ENCODE results near the gene TIRAP. TPM values are rescaled to one million over a fixed set of nuclear protein-coding genes. Genes with fewer than 3 reads are reported as not detected.
A peak's percentile ranks its signal among the peaks of the same experiment; 100 is the strongest.

Gene TIRAP
- total RNA-seq, 4 donors from 2014 or later, result 9.2 to 13.1 (median 10.1) TPM

GRCh38 chr11:126317756-126318573 is 35.1 kb downstream of the TIRAP start:
- intact Hi-C loops (cut with DNase I), result no loop called here
- DNase-seq, result peak; percentile 34 to 41
- WGBS, 2 donors, result 57 to 63% methylated on average over 14 of the region's 14 CpGs

GRCh38 chr11:126318574-126319373 is 35.9 kb downstream of the TIRAP start:
- intact Hi-C loops (cut with DNase I), result no loop called here
- no peak for TF ChIP-seq POLR2A (IDR thresholded peaks at IDR 0.05)
- TF ChIP-seq, protein P1, sequence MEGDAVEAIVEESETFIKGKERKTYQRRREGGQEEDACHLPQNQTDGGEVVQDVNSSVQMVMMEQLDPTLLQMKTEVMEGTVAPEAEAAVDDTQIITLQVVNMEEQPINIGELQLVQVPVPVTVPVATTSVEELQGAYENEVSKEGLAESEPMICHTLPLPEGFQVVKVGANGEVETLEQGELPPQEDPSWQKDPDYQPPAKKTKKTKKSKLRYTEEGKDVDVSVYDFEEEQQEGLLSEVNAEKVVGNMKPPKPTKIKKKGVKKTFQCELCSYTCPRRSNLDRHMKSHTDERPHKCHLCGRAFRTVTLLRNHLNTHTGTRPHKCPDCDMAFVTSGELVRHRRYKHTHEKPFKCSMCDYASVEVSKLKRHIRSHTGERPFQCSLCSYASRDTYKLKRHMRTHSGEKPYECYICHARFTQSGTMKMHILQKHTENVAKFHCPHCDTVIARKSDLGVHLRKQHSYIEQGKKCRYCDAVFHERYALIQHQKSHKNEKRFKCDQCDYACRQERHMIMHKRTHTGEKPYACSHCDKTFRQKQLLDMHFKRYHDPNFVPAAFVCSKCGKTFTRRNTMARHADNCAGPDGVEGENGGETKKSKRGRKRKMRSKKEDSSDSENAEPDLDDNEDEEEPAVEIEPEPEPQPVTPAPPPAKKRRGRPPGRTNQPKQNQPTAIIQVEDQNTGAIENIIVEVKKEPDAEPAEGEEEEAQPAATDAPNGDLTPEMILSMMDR (IDR thresholded peaks at IDR 0.05), result no peak
- H3K27me3 ChIP-seq, result no peaks in the 10 kb centered on the region
- H3K27ac ChIP-seq, result peak overlapping the region in 2 of 3 donors; percentile 9 to 68
- H3K36me3 ChIP-seq, result no peaks in the 10 kb centered on the region
- WGBS, 2 donors, result 61 to 68% methylated on average over 9 of the region's 9 CpGs
- no peak for DNase-seq
- peaks cover 0 to 24% of the 10 kb centered on the region in 2 donors for H3K4me1 ChIP-seq
- H3K9me3 ChIP-seq, result no peaks in the 10 kb centered on the region
- H3K4me3 ChIP-seq (replicated peaks in 1 of 3), result no peak overlapping the region

More at GRCh38 chr11:126317756-126318573, 35.1 kb downstream of the TIRAP start:
- Histone ChIP-seq H3K4me3 (replicated peaks in 1 of 3) (no peak overlapping the region), H3K4me1 (peaks cover 0 to 24% of the 10 kb centered on the region in 2 donors), H3K27me3 (no peaks in the 10 kb centered on the region), H3K27ac (peak overlapping the region; percentile 2 to 68 (median 14)), H3K36me3 (no peaks in the 10 kb centered on the region), H3K9me3 (no peaks in the 10 kb centered on the region)
- TF ChIP-seq POLR2A (IDR thresholded peaks at IDR 0.05), result no peak

DNA sequence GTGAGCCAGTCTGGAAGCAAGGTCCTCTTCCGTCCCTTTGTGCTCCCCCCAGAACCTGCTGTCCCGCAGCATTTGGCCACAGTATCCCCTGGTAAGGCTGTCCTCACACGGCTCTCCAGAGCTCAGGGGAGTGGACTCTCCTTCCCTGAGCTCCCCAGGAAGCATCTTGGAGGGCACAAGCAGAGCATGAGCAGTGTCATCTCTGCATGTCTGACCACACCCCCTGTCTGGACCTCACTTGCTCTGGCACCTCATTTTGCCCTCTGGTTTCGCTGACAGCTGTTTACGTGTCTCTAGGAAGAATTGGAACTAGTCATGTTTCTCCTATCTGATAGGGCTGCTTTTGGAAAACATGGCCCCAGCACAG is 36.5 kb downstream of the TIRAP start:
- Histone ChIP-seq H3K36me3 (no peaks in the 10 kb centered on the region), H3K9me3 (no peaks in the 10 kb centered on the region), H3K4me1 (peaks cover 0 to 24% of the 10 kb centered on the region in 2 donors), H3K4me3 (replicated peaks in 1 of 3) (no peak overlapping the region), H3K27me3 (no peaks in the 10 kb centered on the region), H3K27ac (peak overlapping the region in 2 of 3 donors; percentile 9 to 68)
- TF ChIP-seq, protein P1 (IDR thresholded peaks at IDR 0.05), result no peak
- no peak for TF ChIP-seq POLR2A (IDR thresholded peaks at IDR 0.05)
- WGBS, 2 donors, result 77 to 88% methylated on average over 5 of the region's 5 CpGs
- intact Hi-C loops (cut with DNase I), result no loop called here
- no peak for DNase-seq

DNA sequence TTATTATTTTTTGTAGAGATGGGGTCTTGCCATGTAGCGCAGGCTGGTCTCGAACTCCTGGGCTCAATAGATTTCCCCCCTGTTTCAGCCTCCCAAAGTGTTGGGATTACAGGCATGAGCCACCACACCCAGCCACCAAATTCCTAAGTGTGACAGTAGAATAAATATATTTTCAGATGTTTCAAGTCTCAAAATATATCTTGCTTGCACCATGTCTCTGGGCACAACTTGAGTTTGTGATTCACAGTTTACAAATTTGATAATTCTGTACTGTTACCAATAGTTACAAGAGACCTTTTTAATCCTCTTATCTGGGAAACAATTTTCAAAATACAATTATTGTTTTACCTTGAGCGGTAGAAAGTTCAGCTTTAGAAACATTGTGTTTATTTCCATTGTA is 40.1 kb downstream of the TIRAP start:
- H3K9me3 ChIP-seq, result no peaks in the 10 kb centered on the region
- intact Hi-C loops (cut with DNase I), result no loop called here
- DNase-seq, result no peak
- TF ChIP-seq POLR2A (IDR thresholded peaks at IDR 0.05), result no peak
- TF ChIP-seq, protein P1 (IDR thresholded peaks at IDR 0.05), result no peak
- no peak overlapping the region for H3K27ac ChIP-seq
- H3K4me3 ChIP-seq (replicated peaks in 1 of 3), result no peak overlapping the region
- H3K27me3 ChIP-seq, result no peaks in the 10 kb centered on the region
- peaks cover 0 to 15% of the 10 kb centered on the region in 2 donors for H3K4me1 ChIP-seq
- no peaks in the 10 kb centered on the region for H3K36me3 ChIP-seq
- 98 to 99% methylated on average over 3 of the region's 3 CpGs for WGBS, 2 donors

DNA sequence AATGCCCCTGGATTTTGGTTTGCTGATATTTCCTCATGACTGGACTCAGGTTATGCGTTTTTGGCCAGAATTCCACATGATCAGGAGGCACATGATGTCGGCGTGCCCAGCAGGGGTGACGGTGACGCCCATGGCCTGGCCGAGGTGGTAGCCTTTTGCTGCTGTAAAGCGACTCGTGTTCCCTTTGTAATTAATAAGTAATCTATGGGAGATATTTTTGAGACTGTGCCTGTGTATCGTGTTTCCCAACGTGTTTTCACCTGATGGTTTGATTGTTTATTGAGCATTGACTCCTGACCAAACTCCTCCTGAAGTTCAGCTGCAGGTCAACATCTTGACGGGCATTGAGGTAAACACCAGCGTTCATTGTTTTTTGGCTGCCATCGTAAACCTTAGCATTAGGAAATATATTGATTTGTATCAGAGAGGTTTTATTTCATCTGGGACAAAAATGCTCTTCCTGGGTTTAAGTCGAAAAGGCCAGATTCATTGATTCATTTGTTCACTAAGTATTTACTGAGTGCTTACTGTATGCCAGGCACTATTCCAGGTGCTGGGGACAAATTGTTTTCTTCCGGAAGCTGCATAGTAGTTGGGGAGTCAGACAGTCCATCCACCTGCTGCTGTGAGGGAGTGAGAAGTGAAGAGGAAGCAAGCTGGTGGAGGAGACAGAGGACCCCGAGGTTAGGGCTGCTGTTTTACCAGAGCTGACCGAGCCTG is 44.5 kb downstream of the TIRAP start:
- Histone ChIP-seq H3K9me3 (no peaks in the 10 kb centered on the region), H3K4me3 (replicated peaks in 1 of 3) (no peak overlapping the region), H3K36me3 (no peaks in the 10 kb centered on the region), H3K27ac (no peak overlapping the region), H3K4me1 (no peaks in the 10 kb centered on the region), H3K27me3 (no peaks in the 10 kb centered on the region)
- no peak for TF ChIP-seq POLR2A (IDR thresholded peaks at IDR 0.05)
- TF ChIP-seq, protein P1 (IDR thresholded peaks at IDR 0.05), result no peak
- DNase-seq, result peak in 1 of 2 donors; percentile 23
- intact Hi-C loops (cut with DNase I), result no loop called here
- 90% methylated on average over 17 of the region's 17 CpGs for WGBS, 2 donors
